Measurements from ENCODE around the gene LIMS1.

GRCh38 chr2:108641756-108642155 lies 107.5 kb downstream of the LIMS1 start:
- no peak for TF ChIP-seq THAP11 (CRISPR knock-in tag; IDR thresholded peaks at IDR 0.05)
- TF ChIP-seq ZNF24 (IDR thresholded peaks at IDR 0.05): no peak
- no peak for TF ChIP-seq POLR2A (IDR thresholded peaks at IDR 0.05; ENCODE audit: insufficient read depth in 1 of 2, low read depth in 2 of 2, low read length in 2 of 2)
- TF ChIP-seq SMAD3 (CRISPR knock-in tag; IDR thresholded peaks at IDR 0.05): no peak
- TF ChIP-seq CTCF (CRISPR knock-in tag; IDR thresholded peaks at IDR 0.05): no peak
- TF ChIP-seq ZSCAN20 (CRISPR knock-in tag; IDR thresholded peaks at IDR 0.05; ENCODE audit: borderline replicate concordance): no peak
- TF ChIP-seq IRF2 (CRISPR knock-in tag; IDR thresholded peaks at IDR 0.05): no peak
- TF ChIP-seq MAX (IDR thresholded peaks at IDR 0.05): no peak
- no peak for TF ChIP-seq ZFY (CRISPR knock-in tag; IDR thresholded peaks at IDR 0.05)
- no peak for TF ChIP-seq MTA1 (CRISPR knock-in tag; IDR thresholded peaks at IDR 0.05; ENCODE audit: borderline replicate concordance)
- no peak for TF ChIP-seq THRA (CRISPR knock-in tag; IDR thresholded peaks at IDR 0.05; ENCODE audit: borderline replicate concordance)
- no peak for TF ChIP-seq TIGD3 (CRISPR knock-in tag; IDR thresholded peaks at IDR 0.05; ENCODE audit: borderline replicate concordance)
- no peak for TF ChIP-seq ZNF367 (CRISPR knock-in tag; IDR thresholded peaks at IDR 0.05; ENCODE audit: borderline replicate concordance)
- TF ChIP-seq ZNF329 (CRISPR knock-in tag; IDR thresholded peaks at IDR 0.05; ENCODE audit: low read depth): no peak
